IPS DF 4.7 (cell line): ENCODE data around the gene PTP4A1.

Source experiments
- DNase-seq: peaks from one replicate; pipeline ENCODE4 v3.0.0-alpha.2; 2013; ENCODE audit warnings: low spot score; ENCODE audit errors: extremely low read depth

Gene PTP4A1

DNA sequence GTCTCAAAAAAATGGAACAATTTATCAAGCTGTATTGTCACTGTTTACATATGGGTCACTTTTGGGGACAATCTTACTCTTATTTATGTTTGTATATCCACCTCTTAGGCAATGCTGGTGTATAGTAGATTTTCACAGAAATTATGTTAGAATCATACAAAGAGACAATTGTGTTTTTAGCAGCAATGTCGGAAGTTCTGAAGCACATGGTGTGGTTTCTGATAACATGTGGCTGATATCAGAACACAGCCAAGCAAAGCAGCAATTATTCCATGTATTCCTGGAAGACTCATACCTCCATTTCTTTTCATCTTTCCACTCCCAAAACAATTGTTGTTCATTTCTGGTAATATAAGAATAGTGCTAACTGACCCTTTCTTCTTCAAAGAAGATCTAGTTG lies 17.5 kb upstream of the PTP4A1 start:
- DNase-seq = no peak

DNA sequence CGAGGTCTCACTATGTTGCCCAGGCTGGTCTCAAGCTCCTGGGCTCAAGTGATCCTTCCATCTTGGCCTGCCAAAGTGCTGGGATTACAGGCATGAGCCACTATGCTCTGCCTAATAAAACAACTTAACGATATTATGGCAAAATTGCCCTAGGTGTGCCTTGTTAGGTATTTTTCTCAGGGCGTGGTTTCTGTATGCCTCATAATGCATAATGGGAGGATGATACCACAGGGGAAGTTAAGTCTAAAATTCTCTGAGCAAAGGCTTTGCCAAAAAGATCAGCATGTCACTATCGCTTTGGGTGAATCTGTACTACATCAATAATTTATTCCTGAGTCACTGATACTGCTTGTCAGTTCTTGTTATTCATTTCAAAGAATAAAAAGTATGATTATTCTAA lies 15.9 kb upstream of the PTP4A1 start:
- no peak for DNase-seq

DNA sequence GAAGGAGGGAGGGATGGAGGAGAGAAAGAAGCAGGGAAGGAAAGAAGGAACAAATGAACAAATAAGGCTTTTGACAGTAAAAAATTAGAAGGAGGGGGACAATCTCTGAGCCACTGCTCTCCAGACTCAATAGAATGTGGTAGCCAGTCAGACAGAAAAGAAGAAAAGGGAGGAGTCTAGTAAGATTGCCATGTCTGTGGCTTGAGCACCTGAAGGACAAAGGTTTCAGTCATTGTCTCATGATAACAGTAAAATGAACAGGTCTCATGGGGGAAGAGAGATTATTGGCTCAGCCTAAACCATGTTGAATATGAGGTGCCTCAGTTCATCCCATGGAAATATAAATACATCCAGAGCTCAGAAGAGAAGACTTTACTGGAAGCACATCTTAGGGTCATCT lies 14.0 kb upstream of the PTP4A1 start:
- DNase-seq = no peak

DNA sequence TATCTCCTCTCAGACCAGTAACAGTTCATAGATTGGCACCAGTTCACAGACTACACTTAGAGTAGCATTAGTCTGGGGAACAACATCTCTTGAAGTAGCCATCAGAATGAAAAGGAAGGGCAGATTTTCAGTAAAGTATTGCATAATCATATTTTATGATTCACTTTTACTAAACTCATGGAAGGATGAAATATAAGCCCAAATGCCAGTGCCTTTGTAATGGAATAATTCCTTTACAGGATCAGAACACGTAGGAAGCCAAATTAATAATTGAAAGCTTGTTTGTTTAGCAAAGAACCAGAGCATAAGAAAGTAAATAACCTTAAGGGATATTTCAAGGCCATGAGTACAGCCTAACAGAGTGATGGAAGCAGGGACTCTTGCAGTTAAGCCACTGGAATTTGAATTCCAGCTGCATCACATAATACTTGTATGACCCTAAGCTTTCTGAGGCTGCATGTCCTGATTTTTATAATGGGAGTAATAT lies 11.4 kb upstream of the PTP4A1 start:
- DNase-seq = no peak

DNA sequence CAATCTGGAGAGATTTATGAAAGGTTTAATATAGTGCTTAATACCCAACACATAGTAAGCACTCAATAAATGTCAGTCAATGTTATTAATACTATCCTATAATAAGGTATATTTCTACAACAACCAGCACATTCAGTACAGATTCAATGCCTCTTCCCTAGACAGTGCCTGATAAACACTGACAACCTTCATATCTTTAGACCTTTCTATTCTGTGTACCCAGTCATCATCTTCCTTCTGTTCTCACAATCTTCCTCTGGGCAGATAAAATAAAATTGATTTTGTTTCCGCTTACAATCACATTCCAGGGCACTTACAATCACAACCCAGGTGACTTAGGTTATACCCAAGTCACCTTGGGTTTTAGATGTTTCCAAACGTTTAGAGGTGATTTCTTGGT lies 11.0 kb upstream of the PTP4A1 start:
- DNase-seq = no peak

DNA sequence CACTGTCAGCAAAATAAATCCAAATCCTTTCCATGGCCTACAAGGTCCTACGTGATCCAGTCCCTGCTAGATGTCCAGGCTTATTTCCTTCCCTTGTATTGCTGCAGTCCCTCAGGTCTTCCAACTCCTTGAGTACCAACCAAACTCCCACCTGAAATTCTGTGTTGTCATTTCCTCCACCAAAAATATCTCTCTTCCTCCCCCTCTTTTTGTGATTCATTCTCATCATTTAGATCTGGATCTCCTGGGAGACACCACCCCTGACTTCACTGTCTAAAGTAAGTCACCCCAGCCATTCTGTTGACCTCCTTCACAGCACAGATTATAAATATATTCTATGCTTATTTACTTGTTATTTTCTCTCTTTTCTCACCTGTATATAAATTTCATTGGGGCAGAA lies 9.0 kb upstream of the PTP4A1 start:
- DNase-seq = no peak

DNA sequence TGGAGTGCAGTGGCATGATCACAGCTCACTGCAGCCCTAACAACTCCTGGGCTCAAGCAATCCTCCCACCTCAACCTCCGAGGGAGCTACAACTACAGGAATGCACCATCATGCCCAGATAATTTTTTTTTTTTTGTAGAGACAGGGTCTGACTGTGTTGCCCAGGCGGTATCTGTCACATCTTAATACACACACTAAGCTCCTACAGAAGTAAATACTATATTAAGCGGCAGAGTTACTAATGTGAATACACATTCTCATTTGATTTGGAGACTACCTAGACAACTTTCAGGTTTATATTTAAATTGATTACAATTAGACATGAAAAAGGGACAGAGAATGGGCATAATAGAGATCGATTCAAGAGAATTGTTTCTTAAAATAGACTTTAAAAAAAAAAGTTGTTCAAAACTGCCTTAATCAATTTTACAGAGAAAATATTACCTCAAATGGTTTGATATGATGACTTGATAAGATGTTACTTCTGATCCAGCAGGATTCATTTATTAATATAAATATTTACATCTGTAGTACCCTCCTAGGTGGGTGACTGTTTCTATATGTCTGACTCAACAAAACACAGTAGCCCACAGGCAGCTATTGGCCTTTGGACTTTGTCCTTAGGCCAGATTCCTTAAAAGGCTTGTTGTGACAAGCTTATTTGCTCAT lies 7.1 kb upstream of the PTP4A1 start:
- no peak for DNase-seq

DNA sequence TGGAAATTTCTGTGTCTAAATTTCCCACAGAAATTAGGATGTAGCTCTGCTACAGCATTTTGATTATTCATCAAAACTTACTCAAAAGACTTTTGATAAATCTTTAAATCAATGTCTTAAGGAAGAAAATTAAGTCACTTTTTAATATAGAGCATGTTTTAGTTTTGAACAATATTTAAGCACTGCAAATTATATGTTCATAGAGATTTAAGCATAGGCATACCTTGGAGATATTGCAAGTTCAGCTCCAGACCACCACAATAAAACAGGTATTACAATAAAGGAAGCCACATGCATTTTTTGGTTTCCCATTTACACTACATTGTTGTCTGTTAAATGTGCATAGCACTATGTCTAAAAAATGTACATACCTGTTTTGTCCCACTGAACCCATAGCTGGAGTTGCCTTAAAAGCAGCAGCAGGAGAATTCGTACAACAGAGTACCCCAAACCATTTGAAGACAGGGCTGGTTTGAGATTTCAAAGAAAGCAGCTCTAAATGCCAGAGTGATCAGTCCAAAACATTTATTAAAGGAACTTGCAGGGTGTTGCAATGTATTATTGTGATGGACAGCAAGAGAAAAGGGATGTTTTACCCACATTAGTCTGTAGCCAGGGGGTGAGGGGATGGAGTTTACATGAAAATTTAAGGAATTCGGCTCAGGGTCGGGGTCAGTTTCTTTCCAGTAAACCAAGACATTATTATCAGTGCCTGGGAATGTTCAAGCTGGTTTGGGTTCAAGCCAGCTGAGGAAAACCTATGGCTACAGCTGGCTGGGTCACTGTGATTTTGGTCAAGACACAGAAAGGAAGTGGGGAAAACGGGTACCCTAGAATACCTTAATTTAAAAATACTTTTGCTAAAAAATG lies 6.3 kb upstream of the PTP4A1 start:
- no peak for DNase-seq

DNA sequence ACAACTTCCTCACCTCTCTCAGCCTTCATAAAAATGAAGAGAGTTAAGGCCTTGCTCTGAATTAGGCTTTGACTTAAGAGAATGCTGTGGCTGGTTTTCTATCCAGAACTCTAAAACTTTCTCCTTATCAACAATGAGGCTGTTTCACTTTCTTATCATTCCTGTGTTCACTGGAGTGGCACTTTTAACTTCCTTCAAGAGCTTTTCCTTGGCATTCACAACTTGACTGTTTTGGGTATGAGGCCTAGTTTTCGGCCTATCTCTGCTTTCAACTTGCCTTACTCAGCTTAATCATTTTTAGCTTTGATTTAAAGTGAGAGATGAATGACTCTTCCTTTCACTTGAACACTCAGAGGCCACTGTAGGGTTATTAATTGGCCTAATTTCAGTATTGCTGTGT lies 4.3 kb upstream of the PTP4A1 start:
- no peak for DNase-seq

DNA sequence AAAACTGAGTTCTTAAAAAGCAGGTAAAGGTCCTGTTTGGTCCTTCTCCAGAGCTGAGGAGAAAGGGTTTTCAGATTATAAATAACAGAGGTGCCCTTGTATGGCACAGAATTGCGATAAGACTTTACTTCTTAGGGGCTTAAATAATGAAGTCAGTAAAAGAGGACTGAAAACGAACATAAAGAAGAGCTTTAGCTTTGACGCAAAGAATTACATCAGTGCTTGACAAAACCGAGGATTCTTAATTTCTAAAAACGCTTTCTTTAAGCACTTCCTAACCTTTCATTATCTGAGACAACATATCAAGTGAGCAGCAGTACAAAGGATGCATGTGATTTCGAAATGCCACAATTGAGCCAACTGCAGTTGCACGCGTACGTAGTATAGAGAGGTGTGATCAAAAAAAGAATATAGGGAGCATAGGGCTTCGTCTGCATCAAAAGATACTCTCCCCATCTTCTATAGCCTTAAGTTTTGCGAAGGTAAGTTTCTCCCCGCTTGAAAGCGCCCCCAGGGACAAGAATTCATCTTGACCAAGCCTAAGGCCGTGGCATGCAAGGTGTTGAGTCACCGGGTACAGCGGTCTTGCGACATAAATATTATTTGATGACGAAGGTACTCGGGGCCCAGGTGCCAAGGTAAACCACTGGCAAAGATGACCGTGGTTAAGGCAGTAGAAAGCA lies 778 bp upstream of the PTP4A1 start:
- DNase-seq = no peak

DNA sequence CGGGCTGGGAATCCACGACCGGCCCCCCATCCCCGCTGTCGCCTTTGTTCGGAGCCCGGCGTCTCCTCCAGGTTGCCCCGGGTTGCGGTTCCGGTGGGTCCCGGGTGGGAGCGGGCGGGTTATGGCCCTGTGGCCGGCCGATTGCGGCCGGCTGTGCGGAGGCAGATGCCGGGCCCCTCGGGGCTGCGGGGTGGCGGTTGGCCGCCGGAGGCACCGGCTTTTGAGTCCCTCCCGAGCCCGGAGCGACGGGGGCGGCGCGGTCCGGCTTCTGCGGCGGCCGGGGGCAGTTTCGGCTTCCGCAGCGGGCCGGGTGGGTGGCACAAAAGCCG lies 431 bp downstream of the PTP4A1 start:
- DNase-seq = no peak

DNA sequence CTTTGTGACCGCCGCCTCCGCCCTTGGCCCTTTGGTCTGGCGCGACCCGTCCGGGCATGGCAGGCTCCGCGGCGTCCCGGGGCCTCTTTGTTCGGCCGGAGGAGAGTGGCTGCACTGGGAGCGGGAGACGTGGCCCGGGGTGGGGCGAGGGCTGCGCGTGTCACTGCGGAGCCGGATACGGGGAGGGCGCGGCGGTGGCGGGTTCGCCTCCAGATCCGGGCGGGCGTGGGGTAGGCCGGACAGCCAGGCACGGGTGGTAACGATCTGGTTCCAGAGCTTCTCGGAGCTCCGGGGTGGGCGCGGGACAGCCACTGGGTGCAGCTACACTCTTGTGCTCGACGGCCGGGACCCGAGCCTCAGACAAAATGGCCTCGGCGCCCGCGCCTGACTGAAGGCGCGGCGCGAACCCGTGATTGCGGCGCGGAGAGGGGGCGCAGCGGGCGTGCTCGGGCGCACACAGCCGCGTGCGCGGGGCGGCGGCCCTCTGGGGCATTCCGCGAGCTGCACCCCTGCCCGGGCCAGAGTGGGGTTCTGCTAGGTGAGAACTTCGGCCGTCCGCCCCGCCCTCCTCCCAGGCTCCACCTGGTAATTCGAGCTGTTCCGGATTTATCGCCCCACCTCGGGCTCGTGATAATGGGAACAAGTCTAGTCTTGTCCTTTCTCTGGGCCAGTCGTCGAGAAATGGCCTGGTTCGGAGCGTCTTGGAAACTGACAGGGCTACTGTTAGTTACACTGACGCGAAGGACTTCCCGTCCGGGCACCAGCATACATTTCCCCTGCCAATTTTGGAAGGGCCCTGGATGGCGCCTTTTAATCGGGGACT lies 1.0 kb downstream of the PTP4A1 start:
- no peak for DNase-seq

DNA sequence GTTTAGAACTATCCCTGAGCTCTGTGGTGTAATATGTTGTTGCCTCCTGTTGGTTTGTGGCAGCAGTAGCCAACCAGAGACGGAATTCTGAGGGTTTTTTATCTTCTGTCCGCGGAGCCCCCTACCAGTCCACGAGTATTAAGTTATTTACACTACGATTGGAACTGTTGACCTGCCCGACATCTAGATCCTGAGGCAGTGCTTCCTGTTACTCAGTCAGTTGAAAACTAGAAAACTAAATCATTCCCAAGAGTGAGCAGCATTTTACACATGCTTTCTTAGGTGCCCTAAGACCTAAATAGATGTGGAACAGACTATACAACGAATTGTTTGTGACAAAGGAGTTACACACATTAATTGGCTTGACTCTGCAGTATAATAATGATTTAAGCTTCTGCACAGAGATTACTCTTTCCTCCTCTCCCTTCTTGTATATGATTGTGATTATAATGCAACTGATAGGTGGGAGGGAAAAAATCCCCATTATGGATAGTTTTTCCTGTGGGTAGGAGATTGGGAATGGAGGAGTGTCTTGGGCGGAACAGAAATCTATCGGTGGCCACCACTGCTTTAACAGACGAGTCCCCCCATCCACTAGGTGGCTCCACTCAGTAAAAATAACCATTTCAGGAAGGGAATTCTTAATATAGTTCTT lies 1.7 kb downstream of the PTP4A1 start:
- no peak for DNase-seq

DNA sequence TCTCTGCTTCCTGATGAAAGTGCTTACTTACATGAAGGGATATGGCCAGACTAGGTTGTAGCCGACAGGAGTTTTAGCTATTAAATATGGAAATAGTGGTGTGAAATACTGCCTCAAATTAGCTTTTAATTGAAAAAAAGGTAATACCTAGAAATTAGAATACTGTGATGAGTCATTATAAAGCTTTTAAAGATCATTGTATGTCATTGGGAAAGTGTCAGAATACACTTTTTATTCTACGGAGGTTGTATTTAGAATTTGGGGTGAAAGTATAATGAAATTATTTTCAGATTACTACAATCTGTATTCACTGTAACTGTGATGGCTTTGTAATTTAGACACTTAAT lies 2.2 kb downstream of the PTP4A1 start:
- DNase-seq = no peak

DNA sequence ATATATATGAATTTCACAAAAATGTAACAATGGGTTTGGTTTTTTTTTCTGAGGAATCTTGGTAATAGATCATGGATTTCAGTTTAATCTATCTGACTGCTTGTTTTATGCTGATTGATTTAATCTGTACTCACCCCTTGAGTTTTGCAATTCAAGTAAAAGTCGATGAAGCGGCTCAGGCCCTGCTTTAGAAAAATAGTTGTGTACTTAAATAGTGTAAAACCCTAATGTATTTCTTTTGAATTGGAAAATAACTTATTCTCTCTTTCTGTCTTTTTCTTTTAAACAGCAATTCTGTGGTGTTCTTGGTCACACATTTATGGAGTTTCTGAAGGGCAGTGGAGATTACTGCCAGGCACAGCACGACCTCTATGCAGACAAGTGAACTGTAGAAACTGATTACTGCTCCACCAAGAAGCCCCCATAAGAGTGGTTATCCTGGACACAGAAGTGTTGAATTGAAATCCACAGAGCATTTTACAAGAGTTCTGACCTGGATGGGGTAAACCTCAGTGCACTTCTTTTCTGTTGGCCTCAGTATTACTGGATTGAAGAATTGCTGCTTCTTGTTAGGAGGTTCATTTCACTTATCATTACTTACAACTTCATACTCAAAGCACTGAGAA lies 4.0 kb downstream of the PTP4A1 start:
- DNase-seq = no peak

DNA sequence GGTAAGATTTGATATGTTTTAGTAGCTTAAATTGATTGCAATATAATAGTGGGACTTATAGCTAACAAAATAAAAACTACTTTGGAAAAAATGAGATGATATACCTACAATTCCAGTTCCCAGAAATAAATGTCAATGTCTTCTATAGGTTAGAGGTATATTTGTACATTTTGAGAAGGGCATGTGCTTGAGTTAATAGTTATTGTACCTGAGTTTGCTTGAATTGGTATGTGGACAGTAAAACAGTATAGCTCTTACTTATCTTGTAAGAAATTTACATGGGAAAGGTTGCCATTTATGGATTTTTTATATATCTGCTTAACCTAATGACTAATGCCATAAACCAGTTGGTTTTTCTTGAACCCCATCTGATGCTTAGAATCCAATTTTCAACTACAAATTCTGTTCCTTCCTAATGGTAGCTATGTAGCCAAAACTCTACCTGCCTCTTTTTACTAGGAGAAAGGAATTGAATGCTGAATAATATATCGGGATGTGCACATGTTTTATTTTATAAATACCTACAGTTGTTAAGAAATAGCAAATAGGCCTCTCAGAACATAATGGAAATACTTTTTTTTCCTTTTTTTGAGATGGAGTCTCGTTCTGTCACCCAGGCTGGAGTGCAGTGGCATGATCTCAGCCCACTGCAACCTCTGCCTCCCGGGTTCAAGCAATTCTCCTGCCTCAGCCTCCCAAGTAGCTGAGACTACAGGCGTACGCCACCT lies 4.9 kb downstream of the PTP4A1 start:
- no peak for DNase-seq

DNA sequence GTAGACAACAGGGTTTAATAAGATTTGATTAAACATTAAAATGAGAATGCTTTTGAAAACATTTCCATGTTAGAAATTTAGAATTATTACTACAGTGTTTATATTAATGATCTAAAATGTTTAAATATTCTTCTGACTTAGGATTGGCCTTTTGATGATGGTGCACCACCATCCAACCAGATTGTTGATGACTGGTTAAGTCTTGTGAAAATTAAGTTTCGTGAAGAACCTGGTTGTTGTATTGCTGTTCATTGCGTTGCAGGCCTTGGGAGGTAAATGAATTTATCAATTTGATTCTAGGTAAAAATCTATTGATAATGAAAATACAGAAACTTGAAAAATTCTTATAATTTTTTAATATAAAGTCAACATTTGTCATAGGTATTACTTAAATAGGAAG lies 6.5 kb downstream of the PTP4A1 start:
- DNase-seq = no peak

DNA sequence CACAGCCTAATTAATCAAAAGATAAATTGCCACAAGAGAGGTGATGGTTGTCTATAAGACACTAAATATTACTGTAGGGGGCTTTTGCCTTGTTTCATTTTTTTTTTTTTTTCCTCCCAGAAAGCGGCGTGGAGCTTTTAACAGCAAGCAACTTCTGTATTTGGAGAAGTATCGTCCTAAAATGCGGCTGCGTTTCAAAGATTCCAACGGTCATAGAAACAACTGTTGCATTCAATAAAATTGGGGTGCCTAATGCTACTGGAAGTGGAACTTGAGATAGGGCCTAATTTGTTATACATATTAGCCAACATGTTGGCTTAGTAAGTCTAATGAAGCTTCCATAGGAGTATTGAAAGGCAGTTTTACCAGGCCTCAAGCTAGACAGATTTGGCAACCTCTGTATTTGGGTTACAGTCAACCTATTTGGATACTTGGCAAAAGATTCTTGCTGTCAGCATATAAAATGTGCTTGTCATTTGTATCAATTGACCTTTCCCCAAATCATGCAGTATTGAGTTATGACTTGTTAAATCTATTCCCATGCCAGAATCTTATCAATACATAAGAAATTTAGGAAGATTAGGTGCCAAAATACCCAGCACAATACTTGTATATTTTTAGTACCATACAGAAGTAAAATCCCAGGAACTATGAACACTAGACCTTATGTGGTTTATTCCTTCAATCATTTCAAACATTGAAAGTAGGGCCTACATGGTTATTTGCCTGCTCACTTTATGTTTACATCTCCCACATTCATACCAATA lies 7.8 kb downstream of the PTP4A1 start:
- DNase-seq = no peak

DNA sequence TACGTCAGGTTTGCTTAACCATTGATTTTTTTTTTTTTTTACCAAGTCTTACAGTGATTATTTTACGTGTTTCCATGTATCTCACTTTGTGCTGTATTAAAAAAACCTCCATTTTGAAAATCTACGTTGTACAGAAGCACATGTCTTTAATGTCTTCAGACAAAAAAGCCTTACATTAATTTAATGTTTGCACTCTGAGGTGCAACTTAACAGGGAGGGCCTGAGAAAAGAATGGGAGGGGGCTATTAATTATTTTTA lies 8.4 kb downstream of the PTP4A1 start:
- no peak for DNase-seq
